GM23248 (cell line): ENCODE results near the gene GNB4.

Experiments used
- EZH2 ChIP-seq: fragments of 200-600 bp; sonication (generic); IDR thresholded peaks from 2 replicates; pipeline ENCODE4 v1.6.1; 2018; ENCODE audit warnings: antibody characterized with exemption, mild to moderate bottlenecking; ENCODE audit not compliant: insufficient read depth, poor library complexity, severe bottlenecking
- EZH2phosphoT487 ChIP-seq: fragments of 200-600 bp; sonication (generic); IDR thresholded peaks from 2 replicates; pipeline ENCODE4 v1.6.1; 2018; ENCODE audit warnings: antibody characterized with exemption, moderate library complexity, mild to moderate bottlenecking, low read depth; ENCODE audit not compliant: insufficient read depth

DNA sequence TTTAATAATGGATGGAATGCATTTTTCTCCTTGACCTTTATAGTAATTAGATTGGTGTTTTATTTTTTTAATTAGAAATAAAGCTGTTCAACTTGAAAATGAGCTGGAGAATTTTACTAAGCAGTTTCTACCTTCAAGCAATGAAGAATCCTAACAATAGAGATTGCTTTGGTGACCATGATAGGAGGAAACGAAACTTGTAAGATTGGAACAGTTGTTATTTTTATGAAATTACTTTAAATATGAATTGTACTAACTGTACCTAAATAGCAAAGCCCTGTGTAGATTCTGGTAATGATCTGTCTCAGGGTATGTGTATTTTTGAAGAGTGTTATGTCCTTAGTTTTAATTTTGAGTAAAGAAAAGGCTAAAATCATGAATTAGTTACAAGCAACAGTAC, 59.4 kb downstream of the GNB4 start:
- TF ChIP-seq EZH2 (no peak), EZH2phosphoT487 (no peak)
